ENCODE measurements around the gene WWOX.

DNA sequence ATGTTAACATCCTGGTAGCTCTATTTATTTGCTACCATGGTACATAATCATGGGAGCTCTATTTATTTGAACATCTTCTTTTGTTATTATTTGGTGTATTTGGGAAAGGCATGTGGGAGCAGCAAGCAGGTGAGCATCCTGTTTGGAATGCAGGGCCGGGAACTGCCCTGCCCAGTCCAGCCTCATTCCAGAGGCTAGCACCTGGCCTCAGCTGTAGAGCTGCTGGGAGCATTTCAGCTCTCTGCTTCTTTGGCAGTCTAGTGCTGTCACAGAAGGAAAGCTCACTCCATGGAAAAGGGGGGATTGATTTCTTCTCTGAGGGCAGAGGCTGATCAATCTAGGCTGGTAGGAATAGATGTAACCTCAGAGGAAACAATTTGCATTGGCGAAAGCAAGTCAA, 112.5 kb downstream of the WWOX start:
- TF ChIP-seq POLR2AphosphoS5 (IDR thresholded peaks at IDR 0.05; ENCODE audit: low read depth, low read length) (no peak), POLR2A (IDR thresholded peaks at IDR 0.05; ENCODE audit: low read depth, low read length) (no peak), TAF1 (IDR thresholded peaks at IDR 0.05; ENCODE audit: low read depth, low read length) (no peak), SPI1 (IDR thresholded peaks at IDR 0.05; ENCODE audit: low read depth, low read length) (no peak), PAX5 (IDR thresholded peaks at IDR 0.05; ENCODE audit: insufficient read depth, low read length, severe bottlenecking) (no peak)

All from GM12891 (cell line).